Measurements from ENCODE around the gene ADGRA3. TPM values are rescaled to one million over a fixed set of nuclear protein-coding genes. Genes with fewer than 3 reads are reported as not detected.

Gene ADGRA3
- total and polyA plus RNA-seq, 5 donors: 15.6 to 40.4 (median 29.6) TPM

GRCh38 chr4:22463179-22463578 is 52.7 kb downstream of the ADGRA3 start:
- ATAC-seq (no peak), DNase-seq (no peak)
- Histone ChIP-seq H3K27me3 (ENCODE audit: control insufficient read depth, insufficient read depth) (no peaks in the 10 kb centered on the region), H3K4me3 (ENCODE audit: low read length) (no peak overlapping the region), H3K27ac (ENCODE audit: low read length) (no peak overlapping the region), H3K4me1 (ENCODE audit: control insufficient read depth, insufficient read depth, low read length) (no peaks in the 10 kb centered on the region), H3K9me3 (ENCODE audit: control insufficient read depth, low read length) (no peaks in the 10 kb centered on the region)
- intact Hi-C loops (cut with DNase I): no loop called here
- 90% methylated on average over 5 of the region's 5 CpGs for WGBS

- no peak overlapping the region for H3K27ac ChIP-seq (ENCODE audit: low read length)
- H3K27me3 ChIP-seq (ENCODE audit: control insufficient read depth, insufficient read depth): no peaks in the 10 kb centered on the region
- intact Hi-C loops (cut with DNase I): no loop called here
- H3K4me1 ChIP-seq (ENCODE audit: control insufficient read depth, insufficient read depth, low read length): no peaks in the 10 kb centered on the region
- no peaks in the 10 kb centered on the region for H3K9me3 ChIP-seq (ENCODE audit: control insufficient read depth, low read length)
- WGBS: 96% methylated on average over 3 of the region's 3 CpGs
- no peak overlapping the region for H3K4me3 ChIP-seq (ENCODE audit: low read length)
- ATAC-seq: peak in 1 of 2 donors; percentile 24
- DNase-seq: no peak
These were observed 53.2 kb downstream of the ADGRA3 start for GRCh38 chr4:22462688-22463087.

GRCh38 chr4:22460266-22460665 is 55.6 kb downstream of the ADGRA3 start:
- H3K9me3 ChIP-seq (ENCODE audit: control insufficient read depth, low read length): no peaks in the 10 kb centered on the region

GRCh38 chr4:22458098-22458497 is 57.8 kb downstream of the ADGRA3 start:
- H3K9me3 ChIP-seq (ENCODE audit: control insufficient read depth, low read length): no peaks in the 10 kb centered on the region
- H3K4me1 ChIP-seq (ENCODE audit: control insufficient read depth, insufficient read depth, low read length): no peaks in the 10 kb centered on the region
- intact Hi-C loops (cut with DNase I): no loop called here
- H3K27me3 ChIP-seq (ENCODE audit: control insufficient read depth, insufficient read depth): no peaks in the 10 kb centered on the region
- no peak overlapping the region for H3K27ac ChIP-seq (ENCODE audit: low read length)
- 96% methylated on average over 4 of the region's 4 CpGs for WGBS
- ATAC-seq (no peak), DNase-seq (no peak)
- H3K4me3 ChIP-seq (ENCODE audit: low read length): no peak overlapping the region

More at GRCh38 chr4:22460266-22460665, 55.6 kb downstream of the ADGRA3 start:
- ATAC-seq (no peak), DNase-seq (no peak)
- no peaks in the 10 kb centered on the region for H3K4me1 ChIP-seq (ENCODE audit: control insufficient read depth, insufficient read depth, low read length)
- intact Hi-C loops (cut with DNase I): no loop called here
- no peak overlapping the region for H3K4me3 ChIP-seq (ENCODE audit: low read length)
- no peaks in the 10 kb centered on the region for H3K27me3 ChIP-seq (ENCODE audit: control insufficient read depth, insufficient read depth)
- H3K27ac ChIP-seq (ENCODE audit: low read length): no peak overlapping the region

GRCh38 chr4:22457348-22457747 is 58.5 kb downstream of the ADGRA3 start:
- no peaks in the 10 kb centered on the region for H3K4me1 ChIP-seq (ENCODE audit: control insufficient read depth, insufficient read depth, low read length)
- intact Hi-C loops (cut with DNase I): no loop called here
- whole genome bisulfite sequencing: 92% methylated on average over 3 of the region's 3 CpGs
- DNase-seq (no peak), ATAC-seq (no peak)
- H3K9me3 ChIP-seq (ENCODE audit: control insufficient read depth, low read length): no peaks in the 10 kb centered on the region
- H3K27me3 ChIP-seq (ENCODE audit: control insufficient read depth, insufficient read depth): no peaks in the 10 kb centered on the region
- H3K27ac ChIP-seq (ENCODE audit: low read length): no peak overlapping the region
- no peak overlapping the region for H3K4me3 ChIP-seq (ENCODE audit: low read length)

- Histone ChIP-seq H3K4me1 (ENCODE audit: control insufficient read depth, insufficient read depth, low read length) (peaks cover 1% of the 10 kb centered on the region), H3K9me3 (ENCODE audit: control insufficient read depth, low read length) (no peaks in the 10 kb centered on the region), H3K4me3 (ENCODE audit: low read length) (no peak overlapping the region), H3K27me3 (ENCODE audit: control insufficient read depth, insufficient read depth) (no peaks in the 10 kb centered on the region), H3K27ac (ENCODE audit: low read length) (no peak overlapping the region)
- ATAC-seq: no peak
- 87% methylated on average over 3 of the region's 3 CpGs for WGBS
- intact Hi-C loops (cut with DNase I): no loop called here
- no peak for DNase-seq
These were observed 59.6 kb downstream of the ADGRA3 start for GRCh38 chr4:22456291-22456690.

GRCh38 chr4:22454955-22455354 is 60.9 kb downstream of the ADGRA3 start:
- H3K9me3 ChIP-seq (ENCODE audit: control insufficient read depth, low read length): no peaks in the 10 kb centered on the region
- H3K4me1 ChIP-seq (ENCODE audit: control insufficient read depth, insufficient read depth, low read length): peaks cover 1% of the 10 kb centered on the region
- intact Hi-C loops (cut with DNase I): no loop called here
- no peak overlapping the region for H3K27ac ChIP-seq (ENCODE audit: low read length)
- DNase-seq: no peak
- no peak overlapping the region for H3K4me3 ChIP-seq (ENCODE audit: low read length)
- peak; percentile 21 to 74 for ATAC-seq
- WGBS: 56% methylated on average over 3 of the region's 3 CpGs
- H3K27me3 ChIP-seq (ENCODE audit: control insufficient read depth, insufficient read depth): no peaks in the 10 kb centered on the region

GRCh38 chr4:22454216-22454838 is 61.5 kb downstream of the ADGRA3 start:
- DNase-seq (no peak), ATAC-seq (no peak)
- intact Hi-C loops (cut with DNase I): no loop called here
- H3K27ac ChIP-seq (ENCODE audit: low read length): no peak overlapping the region
- no peaks in the 10 kb centered on the region for H3K27me3 ChIP-seq (ENCODE audit: control insufficient read depth, insufficient read depth)
- H3K4me1 ChIP-seq (ENCODE audit: control insufficient read depth, insufficient read depth, low read length): peaks cover 1% of the 10 kb centered on the region
- no peaks in the 10 kb centered on the region for H3K9me3 ChIP-seq (ENCODE audit: control insufficient read depth, low read length)
- H3K4me3 ChIP-seq (ENCODE audit: low read length): no peak overlapping the region
- 90% methylated on average over 3 of the region's 3 CpGs for WGBS

- DNase-seq (no peak), ATAC-seq (no peak)
- no peaks in the 10 kb centered on the region for H3K9me3 ChIP-seq (ENCODE audit: control insufficient read depth, low read length)
- no peak overlapping the region for H3K27ac ChIP-seq (ENCODE audit: low read length)
- no peak overlapping the region for H3K4me3 ChIP-seq (ENCODE audit: low read length)
- WGBS: 95% methylated on average over 6 of the region's 6 CpGs
- intact Hi-C loops (cut with DNase I): no loop called here
- no peaks in the 10 kb centered on the region for H3K27me3 ChIP-seq (ENCODE audit: control insufficient read depth, insufficient read depth)
- H3K4me1 ChIP-seq (ENCODE audit: control insufficient read depth, insufficient read depth, low read length): no peaks in the 10 kb centered on the region
These were observed 71.1 kb downstream of the ADGRA3 start for GRCh38 chr4:22444813-22445212.

- no peak for DNase-seq
- 71% methylated on average over 2 of the region's 2 CpGs for WGBS
- no peaks in the 10 kb centered on the region for H3K4me1 ChIP-seq (ENCODE audit: control insufficient read depth, insufficient read depth, low read length)
These were observed 72.9 kb downstream of the ADGRA3 start for GRCh38 chr4:22442956-22443355.

GRCh38 chr4:22440999-22441398 is 74.9 kb downstream of the ADGRA3 start:
- no peak for ATAC-seq
- intact Hi-C loops (cut with DNase I): no loop called here
- Histone ChIP-seq H3K27me3 (ENCODE audit: control insufficient read depth, insufficient read depth) (no peaks in the 10 kb centered on the region), H3K4me3 (ENCODE audit: low read length) (no peak overlapping the region), H3K9me3 (ENCODE audit: control insufficient read depth, low read length) (no peaks in the 10 kb centered on the region), H3K4me1 (ENCODE audit: control insufficient read depth, insufficient read depth, low read length) (no peaks in the 10 kb centered on the region), H3K27ac (ENCODE audit: low read length) (no peak overlapping the region)
- DNase-seq: no peak

More at GRCh38 chr4:22442956-22443355, 72.9 kb downstream of the ADGRA3 start:
- intact Hi-C loops (cut with DNase I): no loop called here
- Histone ChIP-seq H3K4me3 (ENCODE audit: low read length) (no peak overlapping the region), H3K9me3 (ENCODE audit: control insufficient read depth, low read length) (no peaks in the 10 kb centered on the region), H3K27me3 (ENCODE audit: control insufficient read depth, insufficient read depth) (no peaks in the 10 kb centered on the region), H3K27ac (ENCODE audit: low read length) (no peak overlapping the region)
- no peak for ATAC-seq

- Histone ChIP-seq H3K27ac (ENCODE audit: low read length) (no peak overlapping the region), H3K27me3 (ENCODE audit: control insufficient read depth, insufficient read depth) (no peaks in the 10 kb centered on the region), H3K9me3 (ENCODE audit: control insufficient read depth, low read length) (no peaks in the 10 kb centered on the region), H3K4me1 (ENCODE audit: control insufficient read depth, insufficient read depth, low read length) (no peaks in the 10 kb centered on the region), H3K4me3 (ENCODE audit: low read length) (no peak overlapping the region)
- no peak for ATAC-seq
- 90% methylated on average over 2 of the region's 2 CpGs for WGBS
- intact Hi-C loops (cut with DNase I): no loop called here
- DNase-seq: no peak
These were observed 75.9 kb downstream of the ADGRA3 start for GRCh38 chr4:22439947-22440346.

All from right cardiac atrium (tissue), 5 donors.